ENCODE results near the gene GRAP2. TPM values are rescaled to one million over a fixed set of nuclear protein-coding genes. Genes with fewer than 3 reads are reported as not detected.

Gene GRAP2
- total and polyA plus RNA-seq, 2 of the 13 experiments (the other 11 are each of a cell fraction or from before 2014, with no cell fraction given): 0.15 TPM; not detected in 1

GRCh38 chr22:39896313-39896996 is 4.4 kb upstream of the GRAP2 start:
- in situ Hi-C loops (cut with HindIII; ENCODE audit: extremely low pct_ligation_motif_present, low pct_unique_long_range_greater_than_20kb): no loop called here
- Histone ChIP-seq H3K27ac (ENCODE audit: extremely low read length, insufficient read depth, low read length) (no peak overlapping the region), H3K27me3 (ENCODE audit: control insufficient read depth in 1 of 2, insufficient read depth in 2 of 2, low read length in 2 of 2) (peaks cover 3 to 16% of the 10 kb centered on the region in 2 experiments; a peak in 3 of 5 replicates)

GRCh38 chr22:39897841-39898240 is 3.0 kb upstream of the GRAP2 start:
- Histone ChIP-seq H3K4me3 (replicated peaks in 1 of 3; ENCODE audit: insufficient read depth in 1 of 3, low read depth in 2 of 3, low read length in 3 of 3) (no peak overlapping the region), H3K9ac (ENCODE audit: insufficient read depth, low read depth, low read length) (no peak overlapping the region), H3K9me3 (ENCODE audit: low read length) (no peaks in the 10 kb centered on the region), H2AFZ (ENCODE audit: low read length) (no peak overlapping the region), H3K27me3 (ENCODE audit: control insufficient read depth in 1 of 2, insufficient read depth in 2 of 2, low read length in 2 of 2) (peaks cover 3 to 21% of the 10 kb centered on the region in 2 experiments; a peak in 3 of 5 replicates), H3K79me2 (ENCODE audit: insufficient read depth, low read length) (no peaks in the 10 kb centered on the region), H4K20me1 (ENCODE audit: insufficient read depth, low read length) (no peaks in the 10 kb centered on the region), H3K27ac (ENCODE audit: extremely low read length, insufficient read depth, low read length) (no peak overlapping the region), H3K4me1 (ENCODE audit: insufficient read depth, low read length) (no peaks in the 10 kb centered on the region), H3K36me3 (replicated peaks in 1 of 2; ENCODE audit: control insufficient read depth in 1 of 2, insufficient read depth in 2 of 2, low read length in 2 of 2) (no peaks in the 10 kb centered on the region), H3K4me2 (ENCODE audit: low read depth, low read length) (no peak overlapping the region)
- no peak for ATAC-seq
- ChIA-PET CTCF (ENCODE audit: low intra/inter-chr PET ratio, low total read pairs) (no interaction called here), POLR2A (no interaction called here)
- intact Hi-C loops (cut with micrococcal nuclease; ENCODE audit: unreplicated experiment): no loop called here
- WGBS (ENCODE audit: low lambda C conversion rate): 6% methylated on average over 3 of the region's 3 CpGs
- BruUV-seq (replicated peaks): no TSS peak
- in situ Hi-C loops (cut with HindIII; ENCODE audit: extremely low pct_ligation_motif_present, low pct_unique_long_range_greater_than_20kb): no loop called here
- no peak for DNase-seq (ENCODE audit: low spot score)
- FAIRE-seq: no peak
- TF ChIP-seq ZBTB44 (CRISPR knock-in tag; IDR thresholded peaks at IDR 0.05): no peak
- TF ChIP-seq PHF5A (CRISPR knock-in tag; IDR thresholded peaks at IDR 0.05; ENCODE audit: low read depth, unreplicated experiment): no peak
- TF ChIP-seq ZNF577 (CRISPR knock-in tag; IDR thresholded peaks at IDR 0.05; ENCODE audit: borderline replicate concordance, low read depth): no peak
- TF ChIP-seq TFDP1 (CRISPR knock-in tag; IDR thresholded peaks at IDR 0.05; ENCODE audit: borderline replicate concordance): no peak

More at GRCh38 chr22:39896313-39896996, 4.4 kb upstream of the GRAP2 start:
- BruUV-seq (replicated peaks): no TSS peak
- no peak overlapping the region for H3K4me2 ChIP-seq (ENCODE audit: low read depth, low read length)
- no peak for FAIRE-seq
- intact Hi-C loops (cut with micrococcal nuclease; ENCODE audit: unreplicated experiment): no loop called here
- H3K9ac ChIP-seq (ENCODE audit: insufficient read depth, low read depth, low read length): no peak overlapping the region
- no peak overlapping the region for H2AFZ ChIP-seq (ENCODE audit: low read length)
- H3K79me2 ChIP-seq (ENCODE audit: insufficient read depth, low read length): no peaks in the 10 kb centered on the region
- H4K20me1 ChIP-seq (ENCODE audit: insufficient read depth, low read length): no peaks in the 10 kb centered on the region
- WGBS (ENCODE audit: low lambda C conversion rate): 3% methylated on average over 6 of the region's 6 CpGs
- POLR2A ChIA-PET: no interaction called here
- ATAC-seq: no peak
- CTCF ChIA-PET (ENCODE audit: low intra/inter-chr PET ratio, low total read pairs): no interaction called here
- no peaks in the 10 kb centered on the region for H3K9me3 ChIP-seq (ENCODE audit: low read length)
- no peak overlapping the region for H3K4me3 ChIP-seq (replicated peaks in 1 of 3; ENCODE audit: insufficient read depth in 1 of 3, low read depth in 2 of 3, low read length in 3 of 3)
- no peak for DNase-seq (ENCODE audit: low spot score)
- no peaks in the 10 kb centered on the region for H3K36me3 ChIP-seq (replicated peaks in 1 of 2; ENCODE audit: control insufficient read depth in 1 of 2, insufficient read depth in 2 of 2, low read length in 2 of 2)
- H3K4me1 ChIP-seq (ENCODE audit: insufficient read depth, low read length): no peaks in the 10 kb centered on the region
- TF ChIP-seq NONO (IDR thresholded peaks at IDR 0.05): no peak
- no peak for TF ChIP-seq NONO (CRISPR knock-in tag; conservative IDR thresholded peaks at IDR 0.05)
- TF ChIP-seq MXI1 (IDR thresholded peaks at IDR 0.05; ENCODE audit: borderline replicate concordance, low read depth, low read length): no peak
- no peak for TF ChIP-seq CREB3 (CRISPR knock-in tag; IDR thresholded peaks at IDR 0.05)
- no peak for TF ChIP-seq RXRB (CRISPR knock-in tag; IDR thresholded peaks at IDR 0.05; ENCODE audit: borderline replicate concordance)
- TF ChIP-seq ARNT (IDR thresholded peaks at IDR 0.05): no peak
- TF ChIP-seq NFE2L1 (CRISPR knock-in tag; IDR thresholded peaks at IDR 0.05; ENCODE audit: borderline replicate concordance): no peak
- TF ChIP-seq ZSCAN30 (CRISPR knock-in tag; IDR thresholded peaks at IDR 0.05): no peak
- TF ChIP-seq ZNF383 (CRISPR knock-in tag; IDR thresholded peaks at IDR 0.05; ENCODE audit: borderline replicate concordance): no peak
- no peak for TF ChIP-seq ETV5 (CRISPR knock-in tag; IDR thresholded peaks at IDR 0.05; ENCODE audit: borderline replicate concordance)
- TF ChIP-seq KDM4B (CRISPR knock-in tag; IDR thresholded peaks at IDR 0.05): no peak
- no peak for TF ChIP-seq ZNF619 (CRISPR knock-in tag; IDR thresholded peaks at IDR 0.05)
- TF ChIP-seq NR2C2 (CRISPR knock-in tag; IDR thresholded peaks at IDR 0.05; ENCODE audit: borderline replicate concordance): no peak

Measured in HepG2 (cell line).